NCI-H345 treated with DMSO at 0.1 percent for 48 hours (cell line): Measurements from ENCODE around the gene PLCB2.

ENCODE experiments used
- DNase-seq: peaks from one replicate; lab custom pipeline; 2025; ENCODE audit not compliant: unreplicated experiment; lab: John Stamatoyannopoulos, UW

Gene PLCB2

GRCh38 chr15:40328176-40328575 is 20.4 kb upstream of the PLCB2 start:
- no peak for DNase-seq

- no peak for DNase-seq
These were observed 19.7 kb upstream of the PLCB2 start for GRCh38 chr15:40327457-40327856.

- DNase-seq: no peak
These were observed 18.0 kb upstream of the PLCB2 start for GRCh38 chr15:40325700-40326099.

GRCh38 chr15:40325188-40325587 is 17.5 kb upstream of the PLCB2 start:
- DNase-seq: no peak

- DNase-seq: no peak
These were observed 16.5 kb upstream of the PLCB2 start for GRCh38 chr15:40323953-40324937.

- DNase-seq: peak; percentile 54
These were observed 15.7 kb upstream of the PLCB2 start, which contains the start of gene INAFM2 for GRCh38 chr15:40323239-40323952. Gene INAFM2 (plus strand): TSS chr15:40323692. CDS start chr15:40324056, 364 bp downstream.

GRCh38 chr15:40322531-40323238 is 14.9 kb upstream of the PLCB2 start:
- peak; percentile 7 for DNase-seq

GRCh38 chr15:40320931-40321371 is 13.2 kb upstream of the PLCB2 start:
- peak; percentile 48 for DNase-seq

GRCh38 chr15:40320409-40320808 is 12.7 kb upstream of the PLCB2 start:
- DNase-seq: no peak

- DNase-seq: no peak
These were observed 9.8 kb upstream of the PLCB2 start for GRCh38 chr15:40317580-40317979.

- no peak for DNase-seq
These were observed 9.2 kb upstream of the PLCB2 start for GRCh38 chr15:40316931-40317330.

- DNase-seq: no peak
These were observed 7.1 kb upstream of the PLCB2 start for GRCh38 chr15:40314723-40315276.

GRCh38 chr15:40313531-40314398 is 6.0 kb upstream of the PLCB2 start:
- peak; percentile 65 for DNase-seq

GRCh38 chr15:40312370-40313158 is 4.8 kb upstream of the PLCB2 start:
- DNase-seq: no peak

- no peak for DNase-seq
These were observed 3.3 kb upstream of the PLCB2 start for GRCh38 chr15:40310993-40311392.

GRCh38 chr15:40310001-40310959 is 2.5 kb upstream of the PLCB2 start:
- no peak for DNase-seq

GRCh38 chr15:40309344-40309862 is 1.7 kb upstream of the PLCB2 start:
- DNase-seq: no peak

GRCh38 chr15:40306908-40307307 is 827 bp downstream of the PLCB2 start:
- no peak for DNase-seq
